IPS-18a (cell line): ENCODE measurements around the gene FBN2.
"Not testable (repeated sequence)": the region's sequence is repeated elsewhere in the genome, so short reads cannot be mapped to it uniquely, and the experiment has no call there.

Source experiments
- H3K27ac ChIP-seq: one replicate; pipeline ENCODE4 v1.5.1; 2013; ENCODE audit warnings: low read length
- H3K27me3 ChIP-seq: one replicate; pipeline ENCODE4 v1.6.1; 2013; ENCODE audit warnings: mild to moderate bottlenecking, low read length; ENCODE audit not compliant: control insufficient read depth, insufficient read depth
- H3K36me3 ChIP-seq: one replicate; pipeline ENCODE4 v1.6.1; 2013; ENCODE audit warnings: low read depth, low read length; ENCODE audit not compliant: control insufficient read depth
- H3K4me1 ChIP-seq: one replicate; pipeline ENCODE4 v1.6.1; 2013; ENCODE audit warnings: low read depth, low read length; ENCODE audit not compliant: control insufficient read depth
- H3K4me3 ChIP-seq: one replicate; pipeline ENCODE4 v1.5.1; 2013; ENCODE audit warnings: low read length
- H3K9ac ChIP-seq: one replicate; pipeline ENCODE4 v1.6.1; 2013; ENCODE audit warnings: mild to moderate bottlenecking, low read length, moderate library complexity
- H3K9me3 ChIP-seq: one replicate; pipeline ENCODE4 v1.6.1; 2013; ENCODE audit warnings: low read depth, low read length; ENCODE audit not compliant: control insufficient read depth

The FBN2 gene

DNA sequence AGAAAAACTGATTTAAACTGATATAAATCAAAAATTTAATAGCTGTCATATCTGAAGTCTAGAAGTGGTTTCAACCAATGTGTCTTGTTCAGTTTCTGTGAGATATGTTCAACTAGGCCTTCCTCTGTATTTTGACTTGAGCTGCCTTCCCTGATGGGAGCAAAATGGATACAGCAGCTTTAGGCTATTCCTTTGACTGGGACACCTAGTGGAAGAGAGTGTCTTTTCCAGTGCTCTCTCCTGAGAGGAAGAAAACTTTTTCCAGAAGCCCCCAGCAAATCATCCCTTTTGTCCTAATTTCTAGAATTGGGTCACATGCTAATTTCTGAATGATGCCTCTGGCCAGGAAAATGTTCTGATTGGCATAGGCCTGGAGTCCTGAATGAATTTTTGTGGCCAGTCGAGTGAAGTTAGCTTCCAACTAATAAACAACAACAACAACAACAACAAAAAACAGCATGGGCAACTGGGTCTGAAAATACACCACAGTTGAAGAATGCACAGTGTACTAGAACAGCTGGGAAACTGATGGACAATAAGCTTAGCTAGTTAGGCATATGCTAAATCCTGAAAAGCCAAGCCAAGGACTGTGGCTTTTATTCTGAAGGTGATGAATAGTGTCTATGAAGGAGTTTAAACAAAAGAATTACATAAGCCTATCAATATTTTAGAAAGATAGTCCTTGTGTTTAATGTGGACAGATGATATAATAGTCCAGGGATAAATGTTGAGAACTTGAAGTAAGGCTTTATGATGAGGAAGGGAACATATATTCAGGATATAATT, 125.7 kb downstream of the FBN2 start:
- Histone ChIP-seq H3K9ac (no peak overlapping the region), H3K9me3 (peaks cover 7% of the 10 kb centered on the region), H3K36me3 (no peaks in the 10 kb centered on the region), H3K4me3 (no peak overlapping the region), H3K27ac (no peak overlapping the region), H3K4me1 (peaks cover 14% of the 10 kb centered on the region), H3K27me3 (no peaks in the 10 kb centered on the region)

DNA sequence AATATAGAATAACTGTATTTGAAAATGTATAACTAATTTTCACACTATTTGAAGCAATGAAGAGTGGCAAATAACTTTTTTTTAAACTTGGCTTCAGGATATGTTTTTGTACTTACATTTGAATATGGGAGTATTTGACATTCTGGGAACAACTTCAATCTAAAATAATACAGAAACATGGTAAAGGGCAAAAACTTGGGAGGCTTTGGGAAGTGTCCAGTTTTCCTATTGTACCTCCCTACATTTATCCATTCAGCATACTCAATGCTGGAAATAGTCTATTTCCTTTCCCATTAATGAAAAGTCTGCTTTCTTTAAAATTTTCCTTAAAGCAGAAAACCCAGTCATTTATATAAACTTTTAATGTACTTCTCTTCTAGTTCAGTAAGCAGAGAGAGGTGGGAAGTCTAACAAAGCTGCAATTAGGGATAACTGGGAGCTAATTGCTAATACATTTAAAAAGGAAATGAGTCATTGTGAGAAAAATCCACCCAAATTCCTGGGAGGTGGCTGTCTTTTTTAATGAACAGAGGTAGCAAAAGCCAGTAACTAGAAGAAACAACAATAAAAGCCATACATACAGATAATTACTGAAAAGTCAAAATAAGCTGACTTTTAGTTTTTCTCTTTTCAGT, 128.8 kb downstream of the FBN2 start:
- H3K36me3 ChIP-seq: peaks cover 5% of the 10 kb centered on the region
- no peak overlapping the region for H3K9ac ChIP-seq
- H3K4me3 ChIP-seq: no peak overlapping the region
- H3K9me3 ChIP-seq: peaks cover 2% of the 10 kb centered on the region
- H3K27me3 ChIP-seq: no peaks in the 10 kb centered on the region
- H3K4me1 ChIP-seq: peaks cover 22% of the 10 kb centered on the region
- H3K27ac ChIP-seq: no peak overlapping the region

DNA sequence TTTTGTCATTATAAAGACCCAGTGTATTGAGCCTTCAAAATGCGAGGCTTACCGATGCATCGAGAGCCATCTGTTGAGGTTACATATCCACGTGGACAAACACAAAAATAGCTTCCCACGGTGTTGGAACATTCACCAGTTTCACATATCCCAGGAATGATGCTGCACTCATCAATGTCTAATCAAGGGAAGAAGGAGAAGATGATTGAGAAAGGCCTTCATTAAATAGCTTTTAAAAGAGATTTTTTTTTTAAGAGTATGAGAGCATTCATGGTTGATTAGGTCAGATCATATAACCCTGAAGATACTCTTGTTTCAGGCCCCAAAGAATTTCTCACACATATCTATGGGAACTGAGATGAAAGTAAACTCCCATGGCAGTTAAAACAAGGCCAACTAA, 129.4 kb downstream of the FBN2 start:
- H3K36me3 ChIP-seq: peaks cover 6% of the 10 kb centered on the region
- no peaks in the 10 kb centered on the region for H3K27me3 ChIP-seq
- no peak overlapping the region for H3K27ac ChIP-seq
- H3K4me3 ChIP-seq: no peak overlapping the region
- H3K9ac ChIP-seq: no peak overlapping the region
- H3K4me1 ChIP-seq: peaks cover 22% of the 10 kb centered on the region
- no peaks in the 10 kb centered on the region for H3K9me3 ChIP-seq

DNA sequence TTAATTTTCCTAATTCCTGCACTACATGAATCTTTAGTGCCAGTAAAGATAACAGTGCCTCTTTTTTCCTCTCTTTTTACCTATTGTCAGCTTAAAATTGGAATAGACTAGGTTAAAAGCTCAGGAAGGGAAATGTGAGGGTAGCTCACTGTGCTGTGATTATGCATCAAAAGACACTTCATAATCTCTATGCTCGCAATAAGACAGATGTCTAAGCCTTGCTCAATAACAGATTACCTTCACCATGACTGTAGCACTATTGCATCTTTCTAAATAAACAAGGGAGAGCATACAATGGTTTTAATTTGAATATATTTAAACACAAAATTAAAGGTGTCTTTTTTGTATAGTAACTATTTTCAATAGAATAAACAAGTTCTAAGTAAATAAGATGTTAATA, 130.1 kb downstream of the FBN2 start:
- Histone ChIP-seq H3K9me3 (no peaks in the 10 kb centered on the region), H3K36me3 (peaks cover 6% of the 10 kb centered on the region), H3K4me3 (no peak overlapping the region), H3K9ac (no peak overlapping the region), H3K27me3 (no peaks in the 10 kb centered on the region), H3K4me1 (peaks cover 22% of the 10 kb centered on the region), H3K27ac (no peak overlapping the region)

DNA sequence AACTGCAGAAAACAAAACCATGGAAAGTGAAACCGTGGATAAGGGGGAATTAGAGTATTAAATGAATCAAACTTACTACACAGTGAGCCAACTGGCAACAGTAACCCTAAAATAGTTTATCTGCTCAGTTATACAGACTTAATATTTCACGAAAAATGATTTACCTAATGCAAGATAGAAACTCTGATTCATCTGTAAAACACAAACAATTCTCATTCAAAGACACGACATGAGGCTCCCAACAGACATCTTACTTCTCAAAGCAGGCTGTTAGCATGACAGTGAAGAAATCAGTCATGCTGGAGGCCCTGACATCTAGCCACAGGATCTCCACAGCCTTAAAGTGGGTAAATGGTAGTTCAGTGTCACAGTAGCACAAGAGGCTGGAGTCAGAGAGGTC, 131.2 kb downstream of the FBN2 start:
- no peaks in the 10 kb centered on the region for H3K9me3 ChIP-seq
- H3K4me3 ChIP-seq: no peak overlapping the region
- no peaks in the 10 kb centered on the region for H3K27me3 ChIP-seq
- H3K27ac ChIP-seq: no peak overlapping the region
- no peak overlapping the region for H3K9ac ChIP-seq
- H3K4me1 ChIP-seq: peaks cover 22% of the 10 kb centered on the region
- peaks cover 6% of the 10 kb centered on the region for H3K36me3 ChIP-seq

DNA sequence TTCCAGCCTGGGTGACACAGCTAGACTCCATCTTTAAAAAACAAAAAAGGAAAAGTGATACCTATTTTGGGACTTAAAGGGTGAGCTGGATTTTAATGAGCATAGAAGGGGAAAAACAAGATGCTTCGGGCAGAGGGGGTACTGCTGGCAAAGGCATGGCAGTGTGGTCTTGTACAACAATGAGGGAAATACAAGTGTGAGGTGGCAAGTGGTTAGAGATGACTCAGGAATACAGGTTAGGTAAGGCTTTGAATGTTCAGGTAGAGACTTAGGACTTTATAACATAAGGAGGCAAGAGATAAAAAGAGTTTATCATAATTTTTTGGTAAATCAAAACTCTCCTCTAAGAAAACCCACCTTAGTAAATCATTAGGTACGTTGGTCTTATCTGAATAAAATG, 132.9 kb downstream of the FBN2 start:
- Histone ChIP-seq H3K4me3 (no peak overlapping the region), H3K27ac (no peak overlapping the region), H3K4me1 (peaks cover 22% of the 10 kb centered on the region), H3K36me3 (peaks cover 6% of the 10 kb centered on the region), H3K9ac (no peak overlapping the region), H3K27me3 (no peaks in the 10 kb centered on the region), H3K9me3 (no peaks in the 10 kb centered on the region)

DNA sequence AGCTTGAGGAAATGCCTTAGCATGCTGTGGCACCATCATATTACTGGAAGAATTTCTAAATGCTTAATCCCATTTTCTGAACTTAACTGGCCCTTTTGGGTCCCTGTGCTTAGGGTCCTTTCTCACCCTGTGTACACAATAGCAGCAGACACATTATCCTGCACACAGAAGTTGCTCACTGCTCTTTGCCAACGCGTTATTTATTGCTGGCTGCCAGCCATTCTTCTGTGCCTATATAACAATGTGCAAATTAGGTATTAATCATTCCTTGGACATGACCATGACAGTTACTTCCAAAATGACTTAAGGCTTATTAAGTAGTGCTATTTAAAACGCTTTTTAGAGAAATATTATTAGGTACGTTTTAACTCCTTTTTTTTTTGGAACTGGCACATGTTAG, 134.7 kb downstream of the FBN2 start:
- Histone ChIP-seq H3K9me3 (no peaks in the 10 kb centered on the region), H3K36me3 (peaks cover 6% of the 10 kb centered on the region), H3K27ac (no peak overlapping the region), H3K4me1 (peaks cover 14% of the 10 kb centered on the region), H3K4me3 (no peak overlapping the region), H3K27me3 (no peaks in the 10 kb centered on the region), H3K9ac (no peak overlapping the region)

DNA sequence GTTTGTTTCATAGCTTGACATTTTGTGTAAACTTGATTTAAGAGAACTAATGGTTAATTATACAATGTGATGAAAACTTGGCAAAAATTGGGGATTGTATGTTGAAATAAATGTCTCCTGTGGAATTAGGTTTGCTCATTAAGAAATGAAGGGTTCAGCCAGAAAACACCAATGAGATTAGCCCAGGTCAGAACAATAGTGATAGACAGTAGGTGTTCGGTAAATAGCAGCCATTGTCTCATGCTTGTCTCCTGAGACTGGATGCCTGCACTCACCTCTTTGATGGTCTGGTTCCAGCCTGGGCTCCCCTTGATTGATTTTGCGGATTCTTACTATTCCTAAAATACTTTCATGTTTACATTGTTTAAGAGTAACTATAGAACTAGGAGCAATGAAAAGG, 135.5 kb downstream of the FBN2 start:
- peaks cover 6% of the 10 kb centered on the region for H3K36me3 ChIP-seq
- no peaks in the 10 kb centered on the region for H3K27me3 ChIP-seq
- H3K4me1 ChIP-seq: peaks cover 10% of the 10 kb centered on the region
- H3K9me3 ChIP-seq: no peaks in the 10 kb centered on the region
- H3K9ac ChIP-seq: no peak overlapping the region
- H3K27ac ChIP-seq: no peak overlapping the region
- H3K4me3 ChIP-seq: no peak overlapping the region

DNA sequence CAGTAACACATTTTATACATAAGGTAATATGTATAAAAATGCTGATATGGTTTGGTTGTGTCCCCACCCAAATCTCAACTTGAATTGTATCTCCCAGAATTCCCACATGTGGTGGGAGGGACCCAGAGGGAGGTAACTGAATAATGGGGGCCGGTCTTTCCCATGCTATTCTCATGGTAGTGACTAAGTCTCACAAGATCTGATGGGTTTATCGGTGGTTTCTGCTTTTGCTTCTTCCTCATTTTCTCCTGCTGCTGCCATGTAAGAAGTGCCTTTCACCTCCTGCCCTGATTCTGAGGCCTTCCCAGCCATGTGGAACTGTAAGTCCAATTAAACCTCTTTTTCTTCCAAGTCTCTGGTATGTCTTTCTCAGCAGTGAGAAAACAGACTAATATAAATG, 137.3 kb downstream of the FBN2 start:
- not testable (repeated sequence) for H3K27me3 ChIP-seq, H3K36me3 ChIP-seq, H3K4me1 ChIP-seq, H3K9me3 ChIP-seq, H3K27ac ChIP-seq, H3K4me3 ChIP-seq, H3K9ac ChIP-seq

DNA sequence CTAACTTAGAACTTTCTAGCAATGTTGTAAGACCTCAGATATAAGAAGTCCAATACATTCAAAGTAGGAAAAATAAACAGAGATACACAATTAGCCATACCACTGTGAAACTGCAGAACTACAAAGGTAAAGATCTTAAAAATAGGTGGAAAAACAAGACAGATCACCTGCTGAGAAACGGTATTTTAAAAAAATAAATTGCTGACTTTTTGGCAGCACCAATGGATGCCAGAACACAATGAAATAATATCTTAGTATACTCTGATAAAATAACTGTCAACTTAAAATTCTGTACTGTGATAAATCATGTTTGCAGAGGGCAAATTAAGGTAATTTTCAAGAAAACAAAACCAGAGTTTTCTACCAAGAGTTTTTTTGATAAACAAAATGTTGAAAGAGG, 138.9 kb downstream of the FBN2 start:
- H3K9ac ChIP-seq: no peak overlapping the region
- no peaks in the 10 kb centered on the region for H3K9me3 ChIP-seq
- no peak overlapping the region for H3K27ac ChIP-seq
- H3K4me1 ChIP-seq: no peaks in the 10 kb centered on the region
- no peaks in the 10 kb centered on the region for H3K27me3 ChIP-seq
- H3K36me3 ChIP-seq: no peaks in the 10 kb centered on the region
- H3K4me3 ChIP-seq: no peak overlapping the region

DNA sequence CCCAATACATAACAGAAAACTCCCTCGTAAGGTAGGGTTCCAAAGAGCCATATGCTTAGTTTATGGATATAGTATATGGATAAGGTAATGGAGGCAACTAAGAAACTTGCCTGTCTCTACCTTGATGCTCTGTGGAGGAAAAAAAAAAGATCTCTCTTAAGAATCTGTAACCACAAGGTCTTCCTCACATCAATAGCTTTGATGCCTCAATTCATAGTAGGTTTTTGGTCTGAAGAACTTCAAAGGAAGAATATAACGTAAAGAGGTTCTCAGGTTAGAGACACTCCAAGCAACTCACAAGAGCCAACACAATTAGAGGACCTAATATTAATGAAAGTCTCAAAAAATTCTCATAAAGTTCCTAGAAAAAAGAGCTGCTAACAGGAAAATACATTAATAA, 140.2 kb downstream of the FBN2 start:
- Histone ChIP-seq H3K9me3 (no peaks in the 10 kb centered on the region), H3K27ac (no peak overlapping the region), H3K4me1 (no peaks in the 10 kb centered on the region), H3K27me3 (no peaks in the 10 kb centered on the region), H3K4me3 (no peak overlapping the region), H3K9ac (no peak overlapping the region), H3K36me3 (no peaks in the 10 kb centered on the region)

DNA sequence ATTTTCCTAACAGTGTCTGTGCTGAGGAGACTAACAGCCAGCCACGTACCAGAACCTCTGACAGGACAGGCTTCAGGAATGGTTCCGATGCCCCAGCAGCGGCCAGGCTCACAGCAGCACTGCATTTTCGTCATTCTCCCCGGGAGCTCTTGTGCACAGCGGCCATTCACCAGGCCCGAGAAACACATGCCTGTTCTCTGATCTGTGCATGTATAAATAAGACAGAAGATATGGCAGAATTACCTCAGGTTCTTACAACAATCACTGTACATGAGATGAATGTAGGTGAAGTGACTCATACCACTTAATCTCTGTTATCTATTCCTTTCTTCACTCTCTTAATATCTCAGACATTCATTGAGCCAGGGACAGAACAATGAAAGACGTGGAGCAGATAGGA, 143.0 kb downstream of the FBN2 start:
- H3K4me1 ChIP-seq: no peaks in the 10 kb centered on the region
- no peak overlapping the region for H3K4me3 ChIP-seq
- H3K9me3 ChIP-seq: no peaks in the 10 kb centered on the region
- H3K9ac ChIP-seq: no peak overlapping the region
- peaks cover 6% of the 10 kb centered on the region for H3K36me3 ChIP-seq
- no peak overlapping the region for H3K27ac ChIP-seq
- peaks cover 3% of the 10 kb centered on the region for H3K27me3 ChIP-seq
